Measurements from ENCODE around the gene HSFX4.

GRCh38 chrX:149909324-149910177 lies 19.8 kb upstream of the HSFX4 start:
- no peak for TF ChIP-seq SUZ12 (IDR thresholded peaks at IDR 0.05; ENCODE audit: extremely low read depth, insufficient read depth, insufficient read length)
- no peak for TF ChIP-seq YY1 (IDR thresholded peaks at IDR 0.05; ENCODE audit: insufficient read depth, insufficient read length)

Data from NT2/D1 (cell line).